GM18508 (cell line): ENCODE results near the gene DEGS2.

ENCODE experiments used
- ATAC-seq: cut with Tn5 transposase; IDR thresholded peaks from one replicate; pipeline ENCODE4 v1.9.1; 2021; ENCODE audit warnings: moderate number of reproducible peaks; ENCODE audit not compliant: insufficient read depth, unreplicated experiment

The DEGS2 gene

GRCh38 chr14:100135784-100136183 is 23.7 kb downstream of the DEGS2 start:
- ATAC-seq, result no peak

DNA sequence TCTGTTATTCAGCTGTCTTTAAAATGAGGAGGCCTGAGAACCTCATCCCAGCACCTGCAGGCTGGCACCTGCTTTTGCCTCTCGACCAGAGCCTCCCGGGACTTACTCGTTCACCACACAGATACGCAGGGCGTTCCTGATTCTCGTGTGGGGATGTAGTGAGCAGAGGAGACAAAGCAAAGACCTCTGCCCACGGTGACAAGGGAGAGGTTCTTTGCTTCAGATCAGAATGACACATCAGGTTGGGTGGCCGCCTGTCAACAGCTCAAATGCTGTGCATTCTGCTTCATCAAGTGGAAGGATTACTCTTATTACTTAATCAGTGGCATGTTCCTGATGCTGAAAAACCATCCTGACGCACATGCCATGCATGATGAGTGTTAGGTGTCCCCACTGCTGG is 24.4 kb downstream of the DEGS2 start:
- no peak for ATAC-seq

GRCh38 chr14:100134586-100134985 is 24.9 kb downstream of the DEGS2 start:
- no peak for ATAC-seq

DNA sequence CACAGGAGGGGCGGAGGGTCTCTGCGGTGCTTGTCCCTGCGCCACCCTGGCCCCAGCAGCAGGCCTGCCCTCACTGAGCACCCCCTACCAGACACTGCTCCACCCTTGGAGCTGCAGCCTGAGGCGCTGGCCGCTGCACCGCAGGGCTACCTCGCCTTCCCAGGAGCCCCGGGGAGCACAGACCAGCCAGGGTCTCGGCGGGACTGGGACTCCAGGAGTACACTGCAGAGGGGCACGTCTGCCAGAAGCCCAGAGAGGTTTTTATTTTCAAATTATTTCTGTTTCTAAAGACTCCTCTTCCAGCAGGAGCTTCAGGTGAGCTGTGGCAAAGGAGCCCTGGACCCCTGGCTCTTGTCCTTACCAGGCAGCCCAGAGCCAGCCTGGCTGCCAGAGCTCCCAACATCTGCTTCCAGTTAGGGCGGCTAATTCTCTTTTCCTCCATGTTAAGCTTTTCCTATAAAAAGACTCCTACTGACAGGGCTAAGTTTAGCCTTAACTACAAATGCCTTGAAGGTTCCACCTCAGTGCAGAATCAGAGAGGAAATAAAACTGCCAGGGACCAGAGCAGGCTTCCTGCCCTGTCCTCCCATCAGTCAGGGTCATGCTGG is 26.4 kb downstream of the DEGS2 start:
- no peak for ATAC-seq

- no peak for ATAC-seq
Observed at GRCh38 chr14:100132161-100132902, 27.1 kb downstream of the DEGS2 start.

GRCh38 chr14:100131181-100131580 is 28.3 kb downstream of the DEGS2 start:
- no peak for ATAC-seq

GRCh38 chr14:100130521-100130920 is 28.9 kb downstream of the DEGS2 start:
- ATAC-seq, result no peak

DNA sequence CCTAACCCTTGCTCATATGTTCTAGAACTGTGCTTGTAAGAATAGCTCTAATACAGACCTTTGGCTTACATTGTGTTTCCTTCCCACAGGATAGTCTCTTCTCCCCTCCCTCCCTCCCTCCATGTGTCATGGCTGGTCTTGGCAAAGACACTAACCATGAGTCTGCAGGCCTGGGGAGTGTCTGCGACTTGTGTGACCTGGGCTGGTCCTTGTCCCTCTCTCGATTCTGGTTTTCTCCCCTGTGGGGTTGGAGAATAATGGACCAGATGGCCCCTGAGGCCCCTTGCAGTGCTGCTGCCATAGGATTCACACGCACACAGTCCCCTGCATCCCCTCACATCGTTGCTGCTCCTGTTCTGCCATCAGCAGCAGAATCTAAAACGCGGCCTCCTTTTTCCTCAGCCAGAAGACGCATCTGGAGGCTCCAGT is 30.3 kb downstream of the DEGS2 start:
- no peak for ATAC-seq

GRCh38 chr14:100128688-100129087 is 30.8 kb downstream of the DEGS2 start:
- no peak for ATAC-seq

GRCh38 chr14:100127853-100128455 is 31.5 kb downstream of the DEGS2 start:
- ATAC-seq, result no peak

DNA sequence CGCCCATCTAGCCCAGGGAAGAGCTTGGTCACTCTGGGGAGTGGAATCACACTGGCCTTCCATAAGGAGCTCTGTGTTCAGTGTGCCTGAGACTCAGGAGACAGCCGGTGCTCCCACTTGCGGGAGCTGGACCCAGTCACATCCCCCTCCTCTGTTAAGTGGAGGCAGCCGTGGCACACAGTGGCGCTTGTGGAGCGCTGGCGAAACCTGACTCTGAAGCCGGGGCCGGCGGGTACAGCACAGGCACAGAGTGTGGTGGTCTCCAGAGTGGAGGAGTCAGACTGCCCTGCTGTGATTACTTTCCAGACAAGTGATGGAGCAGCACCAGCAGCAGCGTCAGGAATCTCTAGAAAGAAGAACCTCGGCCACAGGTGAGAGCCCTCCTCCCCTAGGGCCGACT is 33.0 kb downstream of the DEGS2 start:
- no peak for ATAC-seq

DNA sequence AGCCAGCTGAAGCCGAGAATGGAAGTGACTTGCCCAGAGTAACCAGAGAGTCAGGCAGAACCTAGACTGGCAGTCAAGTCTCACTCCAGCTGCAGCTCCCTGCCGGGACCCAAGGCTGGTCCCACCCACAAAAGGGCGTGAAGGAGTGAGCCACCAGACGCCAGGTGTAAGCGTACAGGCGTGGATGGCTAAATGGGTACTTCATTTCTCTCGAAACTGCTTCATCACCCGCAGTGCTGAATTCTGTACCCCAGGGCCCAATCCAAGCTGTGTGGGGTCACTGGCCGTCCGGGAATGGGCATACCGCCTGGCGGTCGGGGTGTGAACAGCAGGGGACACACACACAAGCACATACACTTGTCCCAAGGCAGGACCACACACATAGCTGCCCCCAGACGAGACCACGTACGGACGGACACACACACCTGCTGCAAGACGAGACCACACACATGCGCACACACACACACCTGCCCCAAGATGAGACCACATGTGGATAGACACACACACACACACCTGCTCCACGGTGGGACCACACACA is 34.8 kb downstream of the DEGS2 start:
- ATAC-seq, result no peak

DNA sequence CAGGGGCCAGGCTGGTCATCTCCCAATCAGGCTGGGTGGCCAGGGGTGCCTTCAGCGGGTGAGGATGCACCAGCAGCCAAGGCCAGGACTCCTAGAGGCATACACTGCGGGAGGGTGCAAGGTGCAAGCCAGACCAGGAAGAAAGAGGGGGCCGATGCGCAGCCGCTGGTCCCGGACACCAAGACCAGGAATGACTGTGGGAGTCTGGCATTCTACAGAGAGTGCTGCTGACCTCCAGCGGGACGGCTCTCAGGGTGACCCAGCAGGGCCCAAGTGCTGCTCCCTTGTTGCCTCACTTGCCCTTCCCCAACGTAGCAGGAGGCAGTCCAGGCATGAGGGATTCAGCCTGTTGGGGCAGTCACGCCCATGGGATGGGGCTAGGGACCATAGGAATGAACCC is 35.8 kb downstream of the DEGS2 start:
- ATAC-seq, result no peak

DNA sequence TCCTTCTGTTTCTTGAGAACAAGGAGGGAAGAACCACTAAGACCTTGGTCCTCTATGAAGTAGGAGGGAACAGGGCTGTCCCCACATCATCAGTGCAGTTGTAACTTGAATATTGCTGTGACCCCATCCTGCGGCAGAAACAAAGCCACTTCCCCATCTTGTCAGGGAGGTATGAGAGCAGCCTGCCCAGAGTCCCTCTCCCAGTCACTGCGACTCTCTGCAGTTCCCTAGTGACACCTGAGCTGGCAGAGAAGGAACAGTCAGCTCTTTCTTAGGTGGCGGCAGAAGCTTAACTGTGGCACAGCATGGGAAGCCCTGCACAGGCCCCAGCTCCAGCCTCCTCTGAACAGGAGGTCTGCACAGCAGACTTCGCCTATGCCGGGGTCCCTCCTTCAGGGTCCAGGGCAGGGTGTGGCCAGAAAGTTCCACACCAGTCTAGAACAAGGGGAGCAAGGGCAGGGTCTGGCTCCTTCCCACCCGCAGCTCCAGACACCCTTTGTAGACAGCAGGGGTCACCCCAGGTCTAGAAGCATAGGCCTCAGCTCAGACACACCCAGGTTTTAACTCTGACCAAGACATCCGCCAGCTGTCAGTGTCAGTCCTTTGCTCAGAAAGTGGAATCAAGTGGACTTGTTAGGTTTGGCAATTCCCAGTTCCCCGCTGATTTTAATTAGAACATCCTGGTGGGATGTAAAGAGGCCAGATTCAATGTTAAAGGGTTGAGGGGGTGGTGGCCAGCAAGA is 36.8 kb downstream of the DEGS2 start:
- no peak for ATAC-seq

GRCh38 chr14:100121643-100122480 is 37.6 kb downstream of the DEGS2 start:
- ATAC-seq, result no peak

- ATAC-seq, result no peak
Observed at GRCh38 chr14:100120522-100121269, 38.7 kb downstream of the DEGS2 start.

GRCh38 chr14:100119251-100119650 is 40.2 kb downstream of the DEGS2 start:
- no peak for ATAC-seq

DNA sequence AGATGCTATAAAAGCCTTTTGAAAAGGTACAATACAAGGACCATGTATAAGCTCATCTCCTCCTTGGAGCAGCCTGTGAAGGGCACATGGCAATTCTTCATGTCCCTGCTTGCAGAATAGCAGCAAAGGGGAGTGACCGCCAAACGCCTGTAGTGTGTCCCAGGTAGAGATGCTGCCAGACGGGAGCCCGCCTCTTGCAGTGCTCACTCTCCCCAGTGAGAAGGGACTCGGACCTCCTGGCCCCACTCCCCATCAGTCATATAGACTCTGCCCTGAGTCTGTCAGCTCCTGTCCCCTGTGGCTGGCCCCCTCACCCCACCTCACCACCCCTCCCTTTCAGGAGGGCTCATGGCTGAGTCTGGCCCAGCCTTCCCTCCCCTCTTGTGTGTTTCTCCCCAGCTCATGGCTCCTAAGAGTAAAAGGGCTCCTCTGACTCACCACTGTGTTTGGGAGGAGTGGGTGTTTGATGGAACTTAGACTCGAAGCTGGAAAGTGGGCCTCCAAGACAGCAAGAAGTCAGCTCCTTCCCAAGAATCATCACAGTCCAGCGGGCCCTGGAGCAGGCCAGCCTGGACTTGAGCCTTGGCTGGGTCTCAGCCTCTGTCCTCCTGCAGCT is 40.9 kb downstream of the DEGS2 start:
- no peak for ATAC-seq
